ENCODE results near the gene SERPIND1. TPM values are rescaled to one million over a fixed set of nuclear protein-coding genes. Genes with fewer than 3 reads are reported as not detected.
A peak's percentile ranks its signal among the peaks of the same experiment; 100 is the strongest.
"Not testable (repeated sequence)": the region's sequence is repeated elsewhere in the genome, so short reads cannot be mapped to it uniquely, and the experiment has no call there.

SERPIND1 gene
- not detected for polyA plus RNA-seq (2012; ENCODE audit: insufficient read depth, insufficient read length)

- no peak within 1 kb of the TSS for H3K4me3 ChIP-seq (ENCODE audit: low read length)
- DNase-seq (ENCODE audit: low read depth, low spot score): no peak
Measured at GRCh38 chr22:20773793-20774212, at the start of gene SERPIND1. SERPIND1 (plus strand) TSS chr22:20774113; CDS start chr22:20779313, 5,200 bp downstream.

DNA sequence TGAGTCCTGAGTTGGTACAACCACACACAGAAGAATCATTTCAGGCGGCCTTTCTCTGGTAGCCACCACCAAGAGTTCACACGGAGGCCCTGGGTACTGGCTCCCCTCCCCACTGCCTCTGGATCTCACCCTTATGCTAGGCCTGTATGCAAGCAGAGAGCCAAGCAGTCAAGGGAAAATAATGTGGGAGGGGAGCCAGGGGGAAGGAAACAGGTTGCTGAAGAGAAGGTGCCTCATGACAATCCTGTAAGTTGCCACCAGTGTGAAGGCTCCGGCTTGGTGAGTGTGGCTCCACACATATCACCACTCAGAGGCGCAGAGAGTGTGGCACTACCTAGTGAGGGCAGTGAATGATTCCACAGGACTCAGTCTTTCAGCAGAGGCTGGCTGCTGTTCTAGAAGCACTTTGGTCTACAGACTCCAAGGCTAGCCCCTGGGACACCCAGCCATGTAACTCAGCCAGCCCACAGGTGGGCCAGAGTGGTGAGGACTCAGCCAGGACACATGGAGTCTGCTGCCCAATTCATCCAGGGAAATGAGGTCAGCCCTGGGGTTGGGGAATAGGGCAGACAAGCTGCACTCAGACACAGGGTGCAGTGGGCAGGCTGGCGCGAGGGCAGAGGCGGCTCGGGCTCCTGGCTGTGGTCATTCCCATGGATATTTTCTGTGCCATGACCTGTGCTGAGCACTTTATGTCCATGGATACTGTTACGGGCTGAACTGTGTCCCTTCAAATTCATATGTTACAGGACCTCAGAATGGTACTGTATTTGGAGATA, 49.0 kb upstream of the SERPIND1 start:
- no peak for DNase-seq (ENCODE audit: low read depth, low spot score)
- no peak overlapping the region for H3K4me3 ChIP-seq (ENCODE audit: low read length)

GRCh38 chr22:20725987-20726558, 47.8 kb upstream of the SERPIND1 start:
- no peak for DNase-seq (ENCODE audit: low read depth, low spot score)
- H3K4me3 ChIP-seq (ENCODE audit: low read length): no peak overlapping the region

- H3K4me3 ChIP-seq (ENCODE audit: low read length): no peak overlapping the region
- DNase-seq (ENCODE audit: low read depth, low spot score): no peak
Measured at GRCh38 chr22:20727118-20728015, 46.5 kb upstream of the SERPIND1 start.

GRCh38 chr22:20728523-20729190, 45.3 kb upstream of the SERPIND1 start:
- no peak for DNase-seq (ENCODE audit: low read depth, low spot score)
- H3K4me3 ChIP-seq (ENCODE audit: low read length): no peak overlapping the region

DNA sequence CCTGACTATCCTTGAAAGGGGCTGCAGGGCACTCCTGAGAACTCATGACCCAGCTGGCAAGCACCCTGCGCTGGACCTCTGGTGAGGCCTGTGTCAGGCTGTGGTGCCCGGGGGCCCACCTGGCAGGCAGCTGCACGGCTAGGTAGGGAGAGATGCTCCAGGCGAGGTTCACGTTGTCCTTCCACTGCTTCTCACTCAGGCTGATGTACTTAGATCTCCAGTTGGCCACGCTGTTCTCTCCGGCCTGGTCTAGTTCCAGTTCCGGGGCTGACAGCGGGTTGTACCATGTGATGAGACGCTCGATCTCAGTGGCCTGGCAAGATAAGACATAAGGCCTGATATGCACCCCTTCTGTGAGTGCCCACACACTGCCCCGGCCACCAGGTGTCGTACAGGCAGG, 44.7 kb upstream of the SERPIND1 start:
- DNase-seq (ENCODE audit: low read depth, low spot score): no peak
- no peak overlapping the region for H3K4me3 ChIP-seq (ENCODE audit: low read length)

- not testable (repeated sequence) for DNase-seq (ENCODE audit: low read depth, low spot score); H3K4me3 ChIP-seq (ENCODE audit: low read length)
Measured at GRCh38 chr22:20732431-20732830, 41.5 kb upstream of the SERPIND1 start.

DNA sequence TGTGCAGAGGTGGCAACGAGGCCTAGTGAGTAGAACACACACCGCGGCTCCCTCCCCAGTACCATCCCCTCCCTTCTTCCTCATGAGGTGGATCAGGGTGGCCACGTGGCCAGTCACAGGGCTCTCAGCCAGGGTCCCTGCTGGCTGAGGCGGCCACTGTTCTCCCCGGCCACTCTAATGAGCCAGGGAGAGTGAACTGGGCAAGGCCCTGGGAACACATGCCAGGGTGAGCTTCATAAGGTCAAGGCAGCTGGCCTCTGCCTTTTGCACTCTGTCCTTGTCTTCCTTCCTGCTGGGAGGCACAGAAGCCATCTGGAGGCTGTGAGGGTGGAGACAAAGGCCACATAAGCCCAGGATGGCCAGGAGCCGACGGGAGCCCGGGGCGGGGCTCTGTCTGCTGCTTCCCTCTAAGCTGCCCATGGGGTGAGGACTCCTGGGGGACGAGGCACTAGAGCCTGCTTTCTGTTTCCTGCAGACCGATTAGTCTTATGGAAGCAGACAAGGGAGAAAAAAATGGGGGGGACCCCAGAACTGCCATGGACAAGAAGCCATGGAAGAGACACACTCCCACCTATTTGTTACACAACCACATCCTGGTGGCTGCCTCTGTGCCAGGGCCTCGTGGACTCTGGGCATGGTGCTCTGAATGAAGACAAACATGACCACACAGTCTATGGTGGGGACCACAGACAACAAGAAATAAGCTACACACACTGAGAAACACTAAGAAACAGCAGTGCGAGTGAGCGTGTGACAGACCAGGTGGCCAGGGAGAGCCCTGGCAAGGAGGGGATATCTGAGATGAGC, 38.4 kb upstream of the SERPIND1 start:
- not testable (repeated sequence) for DNase-seq (ENCODE audit: low read depth, low spot score); H3K4me3 ChIP-seq (ENCODE audit: low read length)

GRCh38 chr22:20736891-20737290, 37.0 kb upstream of the SERPIND1 start:
- DNase-seq (ENCODE audit: low read depth, low spot score); H3K4me3 ChIP-seq (ENCODE audit: low read length): not testable (repeated sequence)

DNA sequence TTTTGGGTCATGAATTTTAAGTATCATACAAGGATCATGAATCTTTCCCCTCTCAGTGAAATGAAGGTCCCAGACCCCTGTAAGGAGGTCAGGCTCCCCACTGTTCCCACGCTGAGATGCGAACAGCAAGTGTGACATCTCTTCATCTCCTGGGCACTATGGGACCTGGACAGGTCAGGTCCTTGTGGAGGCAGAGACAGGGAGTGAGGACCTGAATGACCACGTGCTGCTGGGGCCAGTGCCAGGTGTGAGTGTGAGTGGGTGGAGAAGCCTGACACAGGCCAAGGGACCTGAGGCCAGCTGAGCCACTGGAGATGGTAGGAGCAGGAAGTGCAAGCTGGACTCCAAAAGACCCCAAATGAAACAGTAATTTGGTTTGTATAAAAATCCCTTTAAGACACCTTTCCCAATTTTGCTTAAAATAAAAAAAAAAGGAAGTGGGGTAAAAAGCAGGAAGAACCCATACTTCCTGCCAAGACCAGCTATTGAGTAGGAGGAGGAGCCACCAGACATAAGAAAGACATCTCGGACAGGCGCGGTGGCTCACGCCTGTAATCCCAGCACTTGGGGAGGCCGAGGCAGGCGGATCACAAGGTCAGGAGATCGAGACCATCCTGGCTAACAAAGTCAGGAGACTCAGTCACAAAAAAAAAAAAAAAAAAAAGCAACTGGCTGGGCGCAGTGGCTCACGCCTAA, 35.4 kb upstream of the SERPIND1 start:
- no peak overlapping the region for H3K4me3 ChIP-seq (ENCODE audit: low read length)
- DNase-seq (ENCODE audit: low read depth, low spot score): no peak

DNA sequence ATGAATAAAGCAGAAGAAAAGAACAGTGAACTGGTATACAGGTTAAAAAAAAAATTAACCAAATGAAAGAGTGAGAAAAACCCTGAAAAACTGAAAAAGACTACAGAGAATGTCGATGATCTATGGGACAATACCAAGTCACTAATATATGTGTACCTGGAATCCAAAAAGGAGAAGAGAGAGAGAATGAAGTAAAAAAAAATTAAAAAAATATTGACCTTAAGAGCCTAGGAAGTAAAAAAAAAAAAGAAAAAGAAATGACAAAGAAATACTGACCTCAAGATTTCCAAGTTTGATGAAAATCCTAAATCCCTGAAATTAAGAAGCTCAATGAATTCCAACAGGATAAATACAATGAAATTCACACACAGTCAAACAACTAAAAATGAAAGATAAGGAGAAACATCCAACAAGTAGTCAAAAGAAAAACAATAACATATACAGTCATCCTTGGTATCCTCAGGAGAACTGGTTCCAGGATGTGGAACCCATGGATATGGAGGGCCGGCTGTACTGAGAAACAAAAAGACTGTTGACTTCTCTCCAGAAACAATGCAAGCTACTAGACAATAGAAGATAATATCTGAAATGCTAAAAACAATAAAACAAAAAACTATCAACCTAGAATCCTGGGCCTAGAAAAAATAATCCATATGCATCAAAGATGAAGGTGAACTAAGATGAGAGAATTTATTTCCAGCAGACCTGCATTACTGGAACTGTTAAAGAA, 33.5 kb upstream of the SERPIND1 start:
- no peak overlapping the region for H3K4me3 ChIP-seq (ENCODE audit: low read length)
- no peak for DNase-seq (ENCODE audit: low read depth, low spot score)

GRCh38 chr22:20741008-20741633, 32.8 kb upstream of the SERPIND1 start:
- DNase-seq (ENCODE audit: low read depth, low spot score): no peak
- H3K4me3 ChIP-seq (ENCODE audit: low read length): no peak overlapping the region

GRCh38 chr22:20741634-20742581, 32.0 kb upstream of the SERPIND1 start:
- DNase-seq (ENCODE audit: low read depth, low spot score): peak; percentile 26

DNA sequence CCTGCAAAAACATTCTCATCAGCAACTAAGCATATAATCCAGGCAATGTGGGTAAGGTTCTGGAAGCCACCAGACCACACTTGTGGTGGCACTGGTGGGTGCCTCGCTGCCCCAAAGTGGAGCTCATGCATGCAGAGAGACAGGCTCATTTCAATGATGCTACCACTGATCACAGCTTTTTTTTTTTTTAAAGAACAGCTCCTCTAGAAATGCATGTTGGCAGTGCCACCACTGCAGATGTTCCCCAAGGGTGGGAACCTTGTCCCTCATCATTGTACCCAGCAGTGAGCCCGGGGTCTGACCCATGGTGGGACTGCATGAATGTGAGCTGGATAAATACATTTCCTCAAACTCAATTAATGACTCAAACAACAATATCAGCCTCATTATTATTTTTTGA, 31.1 kb upstream of the SERPIND1 start:
- DNase-seq (ENCODE audit: low read depth, low spot score): no peak
- H3K4me3 ChIP-seq (ENCODE audit: low read length): no peak overlapping the region

More at GRCh38 chr22:20741634-20742581, 32.0 kb upstream of the SERPIND1 start:
- no peak overlapping the region for H3K4me3 ChIP-seq (ENCODE audit: low read length)

DNA sequence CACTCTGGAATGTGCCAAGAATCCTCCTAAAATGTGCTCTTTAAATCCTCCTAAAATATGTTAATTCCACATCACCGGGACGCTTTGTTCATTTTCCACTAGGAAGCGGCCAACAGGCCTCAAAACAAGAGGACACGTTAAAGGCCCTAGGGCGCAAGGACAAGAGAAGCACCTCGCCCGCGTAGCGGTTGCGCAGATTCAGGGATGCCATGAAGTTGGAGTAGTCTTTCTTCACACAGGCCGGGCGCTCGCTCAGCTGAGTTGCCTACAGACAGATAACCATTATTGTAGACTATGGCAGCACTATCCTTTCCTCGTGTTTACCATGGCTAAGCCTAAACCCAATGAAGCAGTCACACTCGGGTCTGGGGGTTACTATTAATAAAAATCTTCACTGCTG, 29.5 kb upstream of the SERPIND1 start:
- H3K4me3 ChIP-seq (ENCODE audit: low read length): no peak overlapping the region
- no peak for DNase-seq (ENCODE audit: low read depth, low spot score)

DNA sequence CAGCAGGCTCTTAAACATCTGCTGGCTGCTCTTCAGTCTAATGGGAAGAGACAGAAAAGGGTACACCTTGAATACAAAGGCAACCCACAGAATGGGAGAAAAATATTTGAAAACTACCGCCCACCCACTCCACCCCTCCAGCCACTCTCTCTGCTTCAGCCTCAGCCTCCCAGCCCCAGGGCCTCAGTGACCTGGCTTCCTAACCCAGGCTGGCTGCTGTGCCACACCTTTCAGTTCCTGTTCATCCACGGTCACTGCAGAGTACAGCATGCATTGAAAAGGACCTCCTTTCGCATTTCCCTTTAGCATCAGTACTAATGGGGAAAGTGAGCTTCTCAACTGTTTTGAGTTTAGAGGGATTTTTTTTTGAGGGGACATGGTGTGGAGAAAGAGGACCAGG, 28.8 kb upstream of the SERPIND1 start:
- no peak for DNase-seq (ENCODE audit: low read depth, low spot score)
- H3K4me3 ChIP-seq (ENCODE audit: low read length): no peak overlapping the region
